Dermis blood vessel endothelial cell (primary cell): Measurements from ENCODE around the gene FXYD6. TPM values are rescaled to one million over a fixed set of nuclear protein-coding genes. Genes with fewer than 3 reads are reported as not detected.

ENCODE experiments used
- DNase-seq: peaks from one replicate; pipeline ENCODE4 v3.0.0; 2010
- total RNA-seq: library from RNA; depleted of rRNA; stranded (reverse); fragments of >200 nt; gene quantifications from 2 replicates; pipeline ENCODE4 v1.2.3, GENCODE V29; 2014

The FXYD6 gene
- total RNA-seq, 1 donor from 2014 or later: 1.7 TPM

GRCh38 chr11:117884994-117885393 is 8.5 kb upstream of the FXYD6 start:
- no peak for DNase-seq

- DNase-seq: no peak
These were observed 6.6 kb upstream of the FXYD6 start for GRCh38 chr11:117883063-117883462.

- no peak for DNase-seq
These were observed 6.0 kb upstream of the FXYD6 start for GRCh38 chr11:117882311-117882905.

- no peak for DNase-seq
These were observed 4.8 kb upstream of the FXYD6 start for GRCh38 chr11:117881217-117881616.

- no peak for DNase-seq
These were observed 3.3 kb upstream of the FXYD6 start for GRCh38 chr11:117879516-117880480.

- DNase-seq: no peak
These were observed 2.5 kb upstream of the FXYD6 start for GRCh38 chr11:117878939-117879475.

GRCh38 chr11:117878314-117878938 is 2.0 kb upstream of the FXYD6 start:
- no peak for DNase-seq

- DNase-seq: no peak
These were observed 794 bp upstream of the FXYD6 start for GRCh38 chr11:117877120-117877784.

- DNase-seq: no peak
These were observed 458 bp downstream of the FXYD6 start for GRCh38 chr11:117876059-117876340.

GRCh38 chr11:117875382-117876058 is 938 bp downstream of the FXYD6 start:
- no peak for DNase-seq

- DNase-seq: no peak
These were observed 1.5 kb downstream of the FXYD6 start for GRCh38 chr11:117874910-117875381.

- no peak for DNase-seq
These were observed 2.1 kb downstream of the FXYD6 start for GRCh38 chr11:117874253-117874909.

GRCh38 chr11:117873828-117874125 is 2.7 kb downstream of the FXYD6 start:
- DNase-seq: no peak

- DNase-seq: no peak
These were observed 3.3 kb downstream of the FXYD6 start for GRCh38 chr11:117872975-117873827.

- DNase-seq: no peak
These were observed 4.0 kb downstream of the FXYD6 start for GRCh38 chr11:117872420-117872961.

- DNase-seq: no peak
These were observed 4.7 kb downstream of the FXYD6 start for GRCh38 chr11:117871784-117872183.

- no peak for DNase-seq
These were observed 5.3 kb downstream of the FXYD6 start for GRCh38 chr11:117871160-117871559.

GRCh38 chr11:117870103-117870952 is 6.1 kb downstream of the FXYD6 start:
- DNase-seq: no peak

GRCh38 chr11:117869604-117870003 is 6.9 kb downstream of the FXYD6 start:
- no peak for DNase-seq
